H1 (cell line): ENCODE results near the gene TNFAIP2. TPM values are rescaled to one million over a fixed set of nuclear protein-coding genes. Genes with fewer than 3 reads are reported as not detected.

ENCODE experiments used
- TAF7 ChIP-seq: optimal IDR thresholded peaks from 2 replicates; pipeline ENCODE3; 2011; ENCODE audit warnings: low read depth, mild to moderate bottlenecking, inconsistent platforms, low read length, moderate library complexity, borderline replicate concordance
- polyA plus RNA-seq, 7 experiments: library from polyadenylated mRNA; depleted of rRNA in 3 of 7; stranded (reverse) in 5 of 7; unstranded in 2 of 7; fragments of >200 nt in 5 of 7; fragments of 200-250 nt in 2 of 7; gene quantifications; 1 replicate in 5 of 7; 2 replicates in 1 of 7; 4 replicates in 1 of 7; pipeline versions ENCODE4 v1.2.1 to v1.2.3, GENCODE V29; 2011 to 2013; ENCODE audit warnings: missing spikeins in 2 of 7, mixed read lengths in 2 of 7
- total RNA-seq: library from RNA; stranded (reverse); fragmentation: NEBNext Ultra II Directional; extraction: Animal tissue kit (Norgen Biotek cat#: 25700); gene quantifications from 2 replicates; pipeline ENCODE4 v1.2.1, GENCODE V29; 2021
- TF ChIP-seq, protein P1 (sequence below): IDR thresholded peaks from 2 replicates; pipeline ENCODE4 v1.6.1; 2012; ENCODE audit warnings: inconsistent platforms

TNFAIP2 gene
- total and polyA plus RNA-seq, 2 of the 8 experiments (the other 6 are each of a cell fraction or from before 2014, with no cell fraction given) = 28.3 to 34.5 TPM

DNA sequence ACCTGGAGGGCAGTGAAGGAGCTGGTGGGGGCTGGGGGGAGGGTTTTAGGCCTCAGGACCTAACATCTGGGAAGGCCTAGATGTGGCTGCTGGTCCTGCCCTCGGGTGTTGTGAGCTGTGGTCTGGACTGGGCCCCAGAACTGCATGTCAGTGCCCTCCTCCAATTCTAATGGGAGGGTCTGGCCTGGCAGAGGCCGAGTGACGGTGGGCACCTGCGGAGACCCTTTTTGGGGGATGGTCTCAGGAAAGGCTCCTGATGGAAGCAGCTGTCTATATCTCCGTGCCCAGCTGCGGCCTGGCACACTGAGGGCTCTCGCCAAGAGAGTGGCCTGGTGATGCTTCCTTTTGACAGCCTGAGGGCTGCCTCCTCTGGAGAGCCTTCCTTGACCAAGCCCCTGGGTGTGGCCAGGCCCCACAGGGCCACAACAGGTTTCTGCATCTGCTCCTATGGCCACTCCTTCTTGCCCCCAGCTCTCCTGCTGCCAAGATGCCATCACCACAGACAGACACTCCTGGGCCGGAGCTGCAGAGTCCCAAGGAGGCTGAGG, 23.5 kb upstream of the TNFAIP2 start (continued):
- TF ChIP-seq, protein P1, sequence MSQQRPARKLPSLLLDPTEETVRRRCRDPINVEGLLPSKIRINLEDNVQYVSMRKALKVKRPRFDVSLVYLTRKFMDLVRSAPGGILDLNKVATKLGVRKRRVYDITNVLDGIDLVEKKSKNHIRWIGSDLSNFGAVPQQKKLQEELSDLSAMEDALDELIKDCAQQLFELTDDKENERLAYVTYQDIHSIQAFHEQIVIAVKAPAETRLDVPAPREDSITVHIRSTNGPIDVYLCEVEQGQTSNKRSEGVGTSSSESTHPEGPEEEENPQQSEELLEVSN = no peak
- no peak for TF ChIP-seq TAF7
- TF ChIP-seq, all 59 proteins: peak for 0
